ENCODE measurements around the gene KDELR3. TPM values are rescaled to one million over a fixed set of nuclear protein-coding genes. Genes with fewer than 3 reads are reported as not detected.

KDELR3 gene
- total and polyA plus RNA-seq, 10 donors, result 1.00 to 4.9 (median 2.9) TPM

- no peaks in the 10 kb centered on the region for H3K36me3 ChIP-seq
- DNase-seq, result no peak
- intact Hi-C loops (cut with DNase I; ENCODE audit: low total_unique reads), result no loop called here
- H3K27me3 ChIP-seq (replicated peaks in 1 of 7), result peaks cover 0 to 98% (median 71%) of the 10 kb centered on the region in 7 donors
- no peaks in the 10 kb centered on the region for H3K9me3 ChIP-seq
- H3K4me3 ChIP-seq, result peak overlapping the region in 1 of 8 donors; percentile 71
- 16 to 34% (median 33%) methylated on average over 3 of the region's 3 CpGs for WGBS, 5 donors
- no peak overlapping the region for H3K27ac ChIP-seq
- TF ChIP-seq POLR2AphosphoS5 (IDR thresholded peaks at IDR 0.05) (no peak), CTCF (IDR thresholded peaks at IDR 0.05 in 8 of 11, conservative IDR thresholded peaks at IDR 0.05 in 3 of 11) (no peak), POLR2A (IDR thresholded peaks at IDR 0.05) (no peak)
- H3K4me1 ChIP-seq, result peaks cover 0 to 24% (median 19%) of the 10 kb centered on the region in 6 donors
Observed at GRCh38 chr22:38453996-38454352, 13.9 kb upstream of the KDELR3 start.

GRCh38 chr22:38454353-38455075 lies 13.4 kb upstream of the KDELR3 start:
- Histone ChIP-seq H3K27ac (no peak overlapping the region), H3K36me3 (no peaks in the 10 kb centered on the region), H3K4me1 (peaks cover 0 to 24% (median 19%) of the 10 kb centered on the region in 6 donors), H3K9me3 (no peaks in the 10 kb centered on the region), H3K27me3 (replicated peaks in 1 of 7) (peaks cover 0 to 98% (median 70%) of the 10 kb centered on the region in 7 donors), H3K4me3 (peak overlapping the region; percentile 4 to 71 (median 34))
- 0 to 7% (median 4%) methylated on average over 18 to 67 of the region's 67 CpGs for WGBS, 5 donors
- DNase-seq, result no peak
- TF ChIP-seq POLR2A (IDR thresholded peaks at IDR 0.05) (no peak), POLR2AphosphoS5 (IDR thresholded peaks at IDR 0.05) (no peak), CTCF (IDR thresholded peaks at IDR 0.05 in 8 of 11, conservative IDR thresholded peaks at IDR 0.05 in 3 of 11) (no peak)
- intact Hi-C loops (cut with DNase I; ENCODE audit: low total_unique reads), result no loop called here

- H3K9me3 ChIP-seq, result no peaks in the 10 kb centered on the region
Observed at GRCh38 chr22:38455076-38455529, 12.8 kb upstream of the KDELR3 start, which contains the start of gene KCNJ4. Gene KCNJ4 (minus strand): TSS chr22:38455199. CDS start chr22:38428132, 27,067 bp downstream.

More at GRCh38 chr22:38455076-38455529, 12.8 kb upstream of the KDELR3 start, which contains the start of gene KCNJ4:
- intact Hi-C loops (cut with DNase I; ENCODE audit: low total_unique reads), result no loop called here
- peak within 1 kb of the TSS; percentile 4 to 71 (median 36) for H3K4me3 ChIP-seq
- DNase-seq, result no peak
- no peak within 1 kb of the TSS for H3K27ac ChIP-seq
- TF ChIP-seq POLR2A (IDR thresholded peaks at IDR 0.05) (no peak), POLR2AphosphoS5 (IDR thresholded peaks at IDR 0.05) (no peak), CTCF (IDR thresholded peaks at IDR 0.05 in 8 of 11, conservative IDR thresholded peaks at IDR 0.05 in 3 of 11) (no peak)
- H3K36me3 ChIP-seq, result no peaks in the 10 kb centered on the region
- peaks cover 0 to 98% (median 66%) of the 10 kb centered on the region in 7 donors for H3K27me3 ChIP-seq (replicated peaks in 1 of 7)
- peaks cover 0 to 24% (median 19%) of the 10 kb centered on the region in 6 donors for H3K4me1 ChIP-seq
- 1 to 15% (median 1%) methylated on average over 4 to 76 of the region's 76 CpGs for WGBS, 5 donors

All from spleen (tissue), 11 donors.